Tibial nerve (tissue), 3 donors: ENCODE measurements around the gene OR2F1.

Experiments
- CTCF ChIP-seq, 5 experiments: fragments of 200-600 bp in 3 of 5; fragments of 450-650 bp in 2 of 5; sonication (generic) in 3 of 5; IDR thresholded peaks; one replicate each; pipeline ENCODE4 v1.5.1; 2016 to 2019; ENCODE audit warnings: antibody characterized with exemption in 5 of 5, mild to moderate bottlenecking in 3 of 5, moderate library complexity in 2 of 5
- POLR2A ChIP-seq, 2 donors: fragments of 450-650 bp; IDR thresholded peaks; one replicate each; pipeline ENCODE4 v1.6.1; 2017; ENCODE audit warnings: antibody characterized with exemption in 2 of 2, mild to moderate bottlenecking in 2 of 2, moderate library complexity in 2 of 2

- TF ChIP-seq CTCF (IDR thresholded peaks at IDR 0.05) (no peak), POLR2A (IDR thresholded peaks at IDR 0.05) (no peak)
Measured at GRCh38 chr7:143992670-143993069, 38.0 kb downstream of the OR2F1 start.
